ENCODE data around the gene PCBP2.

The PCBP2 gene

DNA sequence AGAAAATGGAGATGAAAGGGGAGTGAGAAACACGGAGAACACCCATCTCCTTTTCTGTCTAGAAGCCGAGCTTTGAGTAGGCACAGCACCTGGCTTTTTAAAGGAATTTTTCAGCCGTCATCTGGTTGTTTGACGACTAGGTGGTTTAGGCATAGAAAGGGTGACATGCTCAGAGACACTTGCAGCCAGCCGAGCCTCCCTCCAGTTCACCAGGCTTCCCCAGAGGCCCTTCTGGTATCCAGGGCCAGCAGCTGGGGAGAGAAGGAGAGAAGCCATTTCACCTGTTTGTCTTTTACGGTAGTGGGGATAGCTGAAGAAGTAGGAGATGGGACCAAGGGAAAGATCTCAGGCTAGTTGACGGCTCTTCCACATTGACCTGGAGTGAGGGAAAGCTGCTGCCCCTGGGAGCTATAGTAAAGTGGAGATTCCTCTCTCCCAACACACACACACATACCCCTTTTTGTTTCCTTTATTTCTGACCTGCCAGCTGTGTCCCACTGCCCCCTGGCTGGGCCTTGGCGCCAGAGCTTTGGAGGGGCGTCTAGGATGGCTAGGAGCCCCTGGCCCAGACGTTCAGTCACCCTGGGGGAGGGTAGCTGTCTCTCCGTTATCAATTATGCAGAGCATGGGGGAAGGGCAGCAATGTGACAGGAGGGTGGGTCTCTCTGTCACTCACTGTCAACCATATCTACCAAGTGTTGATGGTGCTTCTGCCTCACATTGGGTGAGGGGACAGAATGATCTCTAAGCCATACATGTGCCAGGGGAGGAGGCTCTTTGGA, 41.9 kb downstream of the PCBP2 start:
- DNase-seq (ENCODE audit: low spot score) = peak; percentile 29

DNA sequence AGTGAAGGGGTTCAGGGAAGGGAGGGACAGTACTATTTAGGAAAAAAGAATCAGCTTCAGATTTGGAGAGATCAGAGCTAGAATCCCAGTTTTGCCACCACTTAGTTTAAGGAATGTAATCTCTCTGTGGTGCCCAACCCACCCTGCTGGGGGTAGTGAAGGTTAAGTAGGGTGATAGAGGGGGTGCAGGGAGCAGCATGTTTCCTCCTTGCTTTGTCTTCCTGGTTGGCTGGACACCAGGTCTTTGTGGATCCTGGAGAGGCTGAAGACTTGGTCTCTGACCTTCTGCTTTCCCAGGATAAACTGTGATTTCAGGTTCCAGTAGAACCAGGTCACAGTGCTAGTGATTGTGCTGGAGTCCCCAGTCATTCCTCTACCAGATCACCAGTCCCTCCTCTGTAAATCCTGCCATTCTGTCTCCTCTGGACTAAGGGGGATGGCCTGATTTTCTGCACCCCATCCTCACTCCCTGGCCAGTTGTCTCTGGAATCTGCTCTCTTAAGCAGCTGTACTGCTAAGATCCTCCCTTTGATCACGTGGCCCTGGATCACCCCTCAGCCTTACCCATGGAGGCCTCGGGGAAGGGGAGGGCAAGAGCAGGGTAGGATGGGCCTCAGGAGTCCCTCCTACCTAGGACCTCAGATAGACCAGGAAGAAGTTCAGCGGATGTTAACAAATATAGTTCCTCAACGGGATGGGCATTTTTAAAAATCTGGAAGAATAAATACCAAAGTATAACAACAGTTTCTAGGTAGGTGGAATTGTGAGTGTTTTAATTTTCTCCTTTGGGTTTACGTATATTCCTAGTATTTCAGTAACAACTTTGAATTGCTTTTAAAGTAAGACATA, 44.2 kb downstream of the PCBP2 start:
- DNase-seq (ENCODE audit: low spot score) = no peak

DNA sequence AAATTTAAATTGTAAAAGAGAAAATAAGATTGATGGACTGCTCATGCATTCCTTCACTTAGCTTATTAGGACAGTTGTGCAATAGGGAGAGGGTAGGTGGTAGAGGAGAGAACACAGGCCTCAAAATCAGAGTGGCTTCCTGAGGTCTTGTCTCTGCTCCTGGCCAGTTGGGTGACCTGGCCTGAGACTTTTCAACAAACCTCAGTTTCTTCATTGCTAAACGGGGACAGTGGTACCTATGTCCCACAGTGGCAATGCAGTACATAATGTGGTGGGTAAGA, 44.8 kb downstream of the PCBP2 start:
- no peak for DNase-seq (ENCODE audit: low spot score)

DNA sequence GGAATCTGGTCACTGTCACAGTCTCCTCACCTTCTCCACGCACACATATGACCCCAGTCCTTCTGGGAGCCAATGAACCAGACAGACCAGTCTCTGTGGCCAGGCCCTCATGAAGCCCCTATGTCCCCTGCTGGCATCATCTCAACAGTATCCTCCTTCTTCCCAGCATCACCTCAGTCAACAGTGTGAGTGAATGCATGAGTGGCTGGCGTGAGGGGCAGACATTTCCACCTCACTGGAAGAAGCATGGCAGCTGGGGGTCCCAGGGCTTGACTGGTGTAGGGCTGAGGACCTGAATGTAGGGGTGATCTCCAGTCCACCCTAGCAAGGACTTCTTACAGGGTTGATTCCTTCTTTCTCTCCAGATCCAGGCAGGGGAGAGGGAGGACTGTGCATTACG, 45.6 kb downstream of the PCBP2 start:
- DNase-seq (ENCODE audit: low spot score) = no peak

DNA sequence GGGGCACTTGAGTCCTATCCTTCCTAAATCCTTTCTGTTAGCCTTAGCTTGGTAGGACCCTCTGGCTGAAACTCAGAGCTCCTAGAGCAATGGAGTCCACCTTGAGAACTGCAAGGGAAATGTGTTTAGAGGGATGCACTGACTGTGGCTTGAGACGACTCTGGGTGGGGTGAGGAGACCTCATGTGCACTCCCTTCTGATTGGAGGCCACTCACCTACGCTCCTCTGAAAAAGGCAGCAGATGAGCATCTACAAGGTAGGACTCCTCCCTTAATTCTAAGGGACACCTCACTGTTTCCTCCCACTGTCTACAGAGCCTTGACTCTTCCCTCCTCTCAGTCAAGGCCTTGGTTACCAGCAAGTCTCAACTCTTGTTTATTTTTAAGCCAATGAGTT, 46.3 kb downstream of the PCBP2 start:
- no peak for DNase-seq (ENCODE audit: low spot score)

DNA sequence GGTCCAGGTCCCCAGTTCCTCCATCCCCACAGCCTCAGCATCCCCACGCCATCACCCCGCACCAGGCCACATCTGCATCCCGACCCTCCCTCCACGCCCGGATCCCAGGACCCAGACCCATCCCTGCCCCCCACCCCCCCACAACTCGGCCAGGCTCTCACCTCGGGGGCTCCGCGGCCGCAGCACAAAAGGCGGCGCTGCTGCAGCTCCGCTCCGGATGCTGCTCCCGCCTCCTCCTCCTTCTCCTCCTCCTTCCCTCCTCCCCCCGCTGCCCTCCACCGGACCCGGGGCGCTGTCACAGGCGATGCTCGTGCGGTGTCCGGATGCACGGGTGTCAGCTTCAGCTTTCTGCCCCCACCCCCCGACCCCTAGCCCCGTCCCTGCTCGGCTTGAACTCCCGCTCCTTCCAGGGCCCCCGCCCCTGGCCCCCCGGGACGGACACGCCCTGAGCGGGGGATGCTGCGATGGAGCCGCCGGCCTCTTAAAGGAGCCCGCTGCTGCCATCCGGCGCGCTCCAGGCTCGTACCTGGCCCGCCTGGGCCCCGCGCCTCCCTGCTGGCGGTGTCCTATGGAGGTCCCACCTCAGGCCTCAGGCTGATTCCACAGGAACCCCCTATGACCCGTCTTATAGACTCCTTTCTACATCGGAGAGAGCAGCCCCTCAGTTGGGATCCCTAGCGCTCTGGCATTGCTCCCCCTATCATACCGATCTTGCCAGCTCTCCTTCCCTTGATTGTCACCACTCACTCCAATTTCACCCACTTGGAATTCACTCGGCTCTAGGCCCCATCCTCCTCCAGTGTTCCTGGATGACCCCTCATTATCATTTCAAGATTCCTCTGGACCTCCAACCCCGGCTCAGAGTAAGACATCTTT, 47.6 kb downstream of the PCBP2 start, which contains the start of gene MAP3K12:
MAP3K12 (minus strand) TSS at position 193 of the 876 bp plus-strand sequence. CDS start 12,067 bp downstream, outside the sequence.
- no peak for DNase-seq (ENCODE audit: low spot score)

DNA sequence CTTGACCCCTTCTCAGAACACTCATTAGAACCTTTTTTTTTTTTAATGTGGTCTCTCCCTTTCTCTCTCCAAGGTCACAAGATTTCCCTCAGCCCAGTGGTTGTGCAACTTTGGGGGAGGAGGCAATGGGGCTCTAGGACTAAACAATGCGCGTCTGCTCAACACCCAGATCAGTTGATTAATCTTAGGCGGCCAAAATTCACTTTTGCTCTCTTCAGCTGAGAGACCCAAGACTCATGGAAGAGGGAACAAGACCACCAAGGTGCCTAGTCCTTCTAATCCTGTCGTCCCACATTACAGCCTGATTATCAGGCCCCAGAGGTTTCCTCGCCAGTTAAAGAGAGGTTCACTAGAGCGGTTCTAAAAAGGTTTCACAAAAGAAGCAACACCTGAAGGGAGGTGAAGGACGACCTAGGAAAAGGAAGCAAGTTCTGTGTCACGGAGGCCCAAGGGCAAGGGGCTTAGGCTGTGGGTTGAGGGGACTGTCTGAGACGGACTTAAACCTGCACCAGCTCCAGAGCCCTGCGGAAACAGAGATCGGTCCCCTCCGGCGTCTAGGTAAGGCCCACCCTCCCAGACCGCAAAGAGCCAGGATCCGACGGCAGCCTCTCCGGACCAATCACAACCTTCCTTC, 48.4 kb downstream of the PCBP2 start:
- DNase-seq (ENCODE audit: low spot score) = no peak

DNA sequence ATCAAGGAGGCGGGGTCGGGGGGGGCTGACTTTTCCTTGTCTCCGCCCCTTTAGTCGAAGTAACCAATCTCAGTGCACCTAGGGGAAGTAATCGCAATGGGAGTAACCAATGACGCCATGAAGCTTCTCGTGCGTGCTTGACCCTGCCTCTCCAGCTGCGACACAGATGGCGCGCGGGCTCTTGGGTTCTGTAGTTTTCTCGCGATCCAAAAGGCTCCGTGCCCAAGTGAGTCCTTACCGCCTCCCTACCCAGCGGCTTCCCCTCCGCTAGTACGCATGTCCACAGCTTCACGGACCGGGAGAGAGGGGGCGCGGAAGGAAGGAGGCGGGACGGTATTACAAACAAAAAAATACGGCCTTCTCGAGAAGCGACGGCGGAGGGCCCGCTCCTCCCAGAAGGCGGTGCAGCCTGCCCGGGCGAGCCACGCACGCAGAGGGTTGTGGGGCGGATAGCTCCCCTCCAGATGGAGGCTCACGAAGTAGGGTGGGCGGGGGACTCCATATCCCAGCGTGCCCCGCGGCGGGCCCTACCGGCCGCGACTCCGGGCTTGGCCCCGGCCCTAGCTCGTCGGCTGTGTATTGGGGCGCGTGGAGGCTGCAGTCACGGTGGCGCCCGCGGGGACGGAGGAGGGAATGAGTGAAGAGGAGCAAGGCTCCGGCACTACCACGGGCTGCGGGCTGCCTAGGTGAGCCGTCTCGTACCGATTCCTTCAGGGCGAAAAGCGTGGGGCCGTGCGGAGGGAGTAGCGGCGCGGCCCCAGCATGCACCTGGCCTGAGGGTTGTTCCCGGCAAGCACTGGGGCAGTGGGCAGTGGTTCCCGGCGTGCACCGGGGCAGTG, 49.1 kb downstream of the PCBP2 start, which contains the start of gene TARBP2:
TARBP2 (plus strand) TSS at position 508 of the 839 bp plus-strand sequence; CDS start at position 634, 126 bp downstream.
- peak; percentile 99 for DNase-seq (ENCODE audit: low spot score)

DNA sequence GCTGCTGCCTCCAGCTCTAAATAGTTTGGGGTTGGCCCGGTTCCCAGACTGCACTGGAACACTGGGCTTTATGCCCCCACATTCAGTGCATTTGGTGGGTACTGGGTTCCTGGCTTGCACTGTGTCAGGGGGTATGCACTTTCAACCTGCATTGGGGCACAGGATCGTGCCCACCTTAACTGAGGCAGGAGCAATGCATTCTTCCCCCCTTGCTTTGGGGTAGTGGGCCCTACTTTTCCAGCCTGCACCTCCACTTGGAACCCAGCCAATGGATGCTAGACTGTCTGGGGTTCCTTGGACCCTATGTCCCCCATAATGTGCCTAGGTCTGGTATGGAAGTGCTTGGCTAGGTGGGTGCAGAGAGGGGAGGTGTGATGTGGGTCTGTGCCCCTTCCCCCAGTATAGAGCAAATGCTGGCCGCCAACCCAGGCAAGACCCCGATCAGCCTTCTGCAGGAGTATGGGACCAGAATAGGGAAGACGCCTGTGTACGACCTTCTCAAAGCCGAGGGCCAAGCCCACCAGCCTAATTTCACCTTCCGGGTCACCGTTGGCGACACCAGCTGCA, 49.8 kb downstream of the PCBP2 start:
- no peak for DNase-seq (ENCODE audit: low spot score)

DNA sequence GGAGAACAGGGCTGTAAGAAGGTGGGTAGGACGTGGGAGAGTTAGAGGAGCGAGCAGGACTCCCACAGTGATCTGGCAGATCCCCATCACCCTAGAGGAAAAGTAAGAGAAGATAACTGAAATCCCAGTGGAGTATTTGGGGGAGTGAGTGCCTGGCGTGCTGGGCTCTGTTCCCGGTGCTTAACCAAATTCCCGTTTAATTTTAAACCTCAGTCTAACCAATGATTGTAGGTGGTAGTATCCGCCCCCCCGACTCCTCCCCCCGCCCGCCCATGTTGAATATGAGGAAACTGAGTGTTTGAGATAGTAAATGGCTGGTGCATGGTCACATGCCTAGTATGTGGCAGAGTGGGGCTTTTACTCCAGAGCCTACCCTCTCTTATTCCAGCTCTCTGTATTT, 50.4 kb downstream of the PCBP2 start:
- no peak for DNase-seq (ENCODE audit: low spot score)

DNA sequence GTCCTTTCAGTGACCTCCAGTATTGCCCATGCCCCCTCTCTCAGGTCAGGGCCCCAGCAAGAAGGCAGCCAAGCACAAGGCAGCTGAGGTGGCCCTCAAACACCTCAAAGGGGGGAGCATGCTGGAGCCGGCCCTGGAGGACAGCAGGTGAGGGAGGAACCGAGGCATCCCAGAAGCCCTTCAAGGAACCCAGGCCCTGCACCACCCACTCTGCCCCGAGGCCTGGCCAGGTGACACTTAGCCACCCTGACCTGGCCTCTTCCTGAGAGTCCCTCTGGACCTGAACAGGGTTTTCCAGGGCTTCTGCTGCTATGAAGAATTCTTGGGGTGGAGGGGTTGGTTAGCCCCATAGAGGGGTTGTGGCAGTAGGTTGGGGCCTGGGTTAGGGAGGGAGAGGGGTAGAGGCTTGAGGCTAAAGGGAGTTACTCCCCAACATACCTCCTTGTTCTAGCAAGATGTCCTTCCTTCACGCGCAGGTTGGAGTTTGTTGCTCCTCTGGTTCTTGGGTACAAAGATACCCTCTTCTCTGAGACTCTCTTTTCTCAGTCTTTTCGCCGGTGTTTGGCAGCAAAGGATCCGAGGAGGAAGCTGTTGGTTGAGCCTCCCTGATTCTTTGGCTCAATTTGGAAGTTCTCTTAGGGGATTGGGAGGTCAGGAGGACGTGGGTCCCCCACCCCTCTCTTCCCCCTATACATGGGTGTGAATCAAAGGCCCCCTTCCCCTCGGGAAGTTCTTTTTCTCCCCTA, 51.3 kb downstream of the PCBP2 start:
- no peak for DNase-seq (ENCODE audit: low spot score)

DNA sequence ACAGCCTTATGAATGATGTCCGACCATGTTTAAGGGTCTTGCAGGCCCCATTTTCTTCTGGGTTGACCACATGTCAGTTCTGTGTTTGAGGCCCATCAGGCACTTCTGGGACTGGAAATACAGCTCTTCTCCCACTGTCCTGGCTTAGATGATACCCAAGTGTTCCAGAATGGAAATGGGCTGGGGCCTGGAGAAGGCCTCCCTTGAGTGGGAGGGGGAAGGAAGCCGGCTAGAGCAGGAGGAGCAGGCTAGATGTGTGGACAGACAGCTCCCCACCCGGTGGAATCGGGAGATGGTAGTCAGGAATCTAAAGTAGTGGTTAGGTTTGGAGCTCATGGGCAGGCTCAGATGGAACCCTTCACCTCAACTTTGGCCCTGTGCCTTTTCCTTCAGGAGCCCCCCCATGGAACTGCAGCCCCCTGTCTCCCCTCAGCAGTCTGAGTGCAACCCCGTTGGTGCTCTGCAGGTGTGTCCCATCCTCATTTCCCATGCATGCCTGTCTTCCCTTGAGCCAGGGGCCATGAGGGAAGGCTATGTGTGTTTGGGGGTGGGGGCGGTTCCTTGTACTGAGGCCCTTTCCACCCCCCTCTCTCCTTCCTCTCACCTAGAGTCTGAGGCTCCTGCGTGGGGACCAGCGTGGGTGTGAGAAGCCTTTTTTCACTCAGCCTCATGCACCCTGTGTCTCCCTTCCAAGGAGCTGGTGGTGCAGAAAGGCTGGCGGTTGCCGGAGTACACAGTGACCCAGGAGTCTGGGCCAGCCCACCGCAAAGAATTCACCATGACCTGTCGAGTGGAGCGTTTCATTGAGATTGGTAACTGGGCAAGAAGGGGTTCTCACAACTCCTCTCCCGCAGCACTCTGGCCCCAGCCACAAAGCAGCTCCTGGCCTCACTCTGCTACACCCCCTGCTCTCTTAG, 52.4 kb downstream of the PCBP2 start:
- DNase-seq (ENCODE audit: low spot score) = no peak

DNA sequence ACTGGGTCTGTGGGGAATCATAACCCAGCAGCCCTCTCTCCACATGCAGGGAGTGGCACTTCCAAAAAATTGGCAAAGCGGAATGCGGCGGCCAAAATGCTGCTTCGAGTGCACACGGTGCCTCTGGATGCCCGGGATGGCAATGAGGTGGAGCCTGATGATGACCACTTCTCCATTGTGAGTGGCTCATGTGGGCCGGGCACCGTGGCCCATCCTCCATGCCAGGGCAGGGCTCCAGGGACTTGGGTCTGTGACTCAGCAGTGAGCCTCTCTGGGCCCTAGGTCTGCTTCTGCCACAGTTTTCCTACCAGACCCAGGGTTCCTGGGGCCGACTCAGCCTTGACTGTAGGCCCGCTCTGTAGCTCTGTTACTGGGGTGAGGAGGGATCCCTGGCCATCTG, 53.2 kb downstream of the PCBP2 start:
- DNase-seq (ENCODE audit: low spot score) = no peak

DNA sequence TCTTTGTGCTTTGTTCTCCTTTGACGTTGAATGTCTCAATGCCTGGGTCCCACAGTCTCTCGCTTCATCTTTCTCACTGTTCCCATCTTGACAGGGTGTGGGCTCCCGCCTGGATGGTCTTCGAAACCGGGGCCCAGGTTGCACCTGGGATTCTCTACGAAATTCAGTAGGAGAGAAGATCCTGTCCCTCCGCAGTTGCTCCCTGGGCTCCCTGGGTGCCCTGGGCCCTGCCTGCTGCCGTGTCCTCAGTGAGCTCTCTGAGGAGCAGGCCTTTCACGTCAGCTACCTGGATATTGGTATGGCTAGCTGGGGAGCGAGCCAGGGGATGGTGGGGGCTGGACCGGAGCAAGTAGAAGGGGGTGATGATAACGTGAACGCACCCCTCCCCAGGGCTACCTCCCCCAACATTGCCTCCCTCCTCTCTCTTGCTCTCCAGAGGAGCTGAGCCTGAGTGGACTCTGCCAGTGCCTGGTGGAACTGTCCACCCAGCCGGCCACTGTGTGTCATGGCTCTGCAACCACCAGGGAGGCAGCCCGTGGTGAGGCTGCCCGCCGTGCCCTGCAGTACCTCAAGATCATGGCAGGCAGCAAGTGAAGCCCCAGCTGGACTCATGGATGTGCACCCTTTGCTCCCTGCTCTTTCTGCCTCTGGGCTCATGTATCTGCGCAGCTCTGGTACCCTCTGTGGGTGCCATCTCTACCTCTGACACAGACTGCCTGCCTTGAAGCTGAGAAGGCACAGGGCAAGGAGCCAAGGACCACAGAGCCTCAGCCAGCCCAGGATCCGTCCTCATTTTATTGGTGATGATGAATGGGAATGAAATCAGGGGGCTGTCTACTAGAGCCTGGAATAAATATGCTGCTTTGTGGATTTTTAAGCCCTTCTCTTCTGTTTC, 53.9 kb downstream of the PCBP2 start:
- DNase-seq (ENCODE audit: low spot score) = no peak

DNA sequence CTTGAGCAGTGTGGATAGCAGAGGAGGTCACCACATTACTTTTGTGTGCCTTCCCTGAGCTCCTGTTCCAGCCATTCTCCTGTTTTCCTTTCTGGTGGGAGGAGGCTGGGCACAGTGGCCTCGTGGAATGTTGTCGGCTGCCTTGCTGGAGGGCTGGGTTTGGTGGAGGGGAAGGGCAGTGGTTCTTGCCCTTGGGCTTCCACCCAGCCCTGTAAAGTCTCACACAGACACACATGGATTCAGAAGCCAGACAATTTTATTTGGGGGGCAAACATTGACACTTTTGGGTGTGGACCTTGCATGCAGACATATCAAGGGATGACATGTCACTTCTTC, 54.5 kb downstream of the PCBP2 start:
- no peak for DNase-seq (ENCODE audit: low spot score)

DNA sequence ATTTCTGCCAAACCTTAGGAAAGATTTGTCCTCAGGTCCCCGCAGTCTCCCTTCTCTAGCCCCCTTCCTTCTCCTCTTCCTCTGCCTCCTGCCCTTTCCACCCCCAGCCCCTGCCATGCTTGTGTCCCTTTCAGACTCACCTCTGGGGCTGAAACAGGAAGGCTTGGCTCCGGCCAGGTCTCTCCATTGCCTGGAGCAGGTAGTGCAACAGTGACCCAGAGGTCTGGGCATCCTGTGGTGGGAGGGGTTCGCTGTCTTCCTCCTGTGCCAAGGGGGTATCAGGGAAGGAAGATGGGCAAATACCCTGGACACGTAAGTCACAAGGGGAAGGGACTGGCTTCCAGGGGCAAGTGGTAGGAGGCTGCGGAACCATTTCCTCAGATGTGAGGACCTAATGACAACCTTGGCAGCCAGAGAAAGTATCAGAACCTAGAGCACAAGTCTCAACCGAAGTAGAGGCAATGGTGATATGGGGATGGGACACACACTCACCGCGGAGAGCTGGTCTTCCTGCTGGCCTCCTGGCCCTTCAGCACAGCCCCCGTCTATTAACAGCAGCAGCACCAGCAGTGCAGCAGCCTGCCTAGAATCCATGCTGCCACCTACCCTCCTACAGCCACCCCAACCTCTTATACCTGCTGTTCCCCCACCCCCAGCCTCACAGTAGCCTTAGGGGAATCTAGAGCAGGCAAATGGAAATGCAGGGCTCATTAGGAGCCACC, 55.1 kb downstream of the PCBP2 start, which contains the start of gene NPFF:
NPFF (minus strand) TSS at position 604 of the 722 bp plus-strand sequence; CDS start at position 594, 10 bp downstream.
- DNase-seq (ENCODE audit: low spot score) = no peak

DNA sequence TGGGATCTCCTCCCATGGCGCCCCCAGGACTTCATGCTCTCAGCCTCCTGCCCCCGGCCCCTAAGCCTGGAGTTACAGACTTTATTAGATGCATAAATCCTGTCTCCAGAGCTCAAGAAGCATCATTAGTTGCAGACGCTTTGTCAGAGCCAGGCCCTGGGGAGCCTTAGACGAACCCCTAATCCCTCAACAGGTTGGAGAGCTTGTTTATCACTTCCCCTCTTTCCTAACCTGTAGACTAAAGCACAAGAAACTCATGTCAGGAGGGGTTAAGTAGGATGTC, 55.6 kb downstream of the PCBP2 start:
- no peak for DNase-seq (ENCODE audit: low spot score)

Measured in hematopoietic multipotent progenitor cell treated with erythropoietin and hydrocortisone succinate and interleukin-3 and kit ligand, for 15 days (in vitro differentiated cells).